T-helper 9 cell (primary cell): ENCODE data around the gene HOXD4.

Experiments used
- DNase-seq: peaks from one replicate; pipeline ENCODE4 v3.0.0-alpha.2; 2020

Gene HOXD4

DNA sequence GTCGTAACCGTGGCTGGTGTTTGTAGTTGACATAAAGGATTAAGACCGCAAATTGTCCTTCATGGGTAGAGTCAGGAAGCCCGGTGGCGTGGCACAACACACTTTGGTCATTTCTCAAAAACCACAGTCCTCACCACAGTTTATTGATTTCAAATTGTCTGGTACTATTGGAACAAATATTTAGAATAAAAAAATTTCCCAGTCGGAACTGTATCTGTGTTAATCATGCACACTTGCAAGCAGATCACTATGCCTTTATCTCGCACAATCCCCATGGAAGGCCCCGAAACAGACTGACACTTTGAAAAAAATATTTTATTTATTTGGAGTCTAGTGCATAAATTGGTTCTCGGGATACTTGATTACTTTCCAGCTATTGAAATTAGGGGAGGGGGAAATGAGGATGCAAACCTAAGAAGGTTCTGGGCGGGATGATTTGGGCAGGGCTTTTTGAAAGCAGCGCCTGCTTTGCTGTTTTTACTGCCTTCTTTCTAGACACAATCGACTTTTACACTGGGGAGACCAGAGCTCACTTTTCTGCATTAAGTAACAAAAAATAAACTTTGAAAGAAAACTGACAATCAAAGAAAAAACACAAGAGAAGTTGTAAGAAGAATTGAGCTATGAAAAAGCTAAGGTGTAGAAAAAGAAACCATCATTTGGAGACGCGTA is 21.7 kb downstream of the HOXD4 start:
- DNase-seq: no peak

DNA sequence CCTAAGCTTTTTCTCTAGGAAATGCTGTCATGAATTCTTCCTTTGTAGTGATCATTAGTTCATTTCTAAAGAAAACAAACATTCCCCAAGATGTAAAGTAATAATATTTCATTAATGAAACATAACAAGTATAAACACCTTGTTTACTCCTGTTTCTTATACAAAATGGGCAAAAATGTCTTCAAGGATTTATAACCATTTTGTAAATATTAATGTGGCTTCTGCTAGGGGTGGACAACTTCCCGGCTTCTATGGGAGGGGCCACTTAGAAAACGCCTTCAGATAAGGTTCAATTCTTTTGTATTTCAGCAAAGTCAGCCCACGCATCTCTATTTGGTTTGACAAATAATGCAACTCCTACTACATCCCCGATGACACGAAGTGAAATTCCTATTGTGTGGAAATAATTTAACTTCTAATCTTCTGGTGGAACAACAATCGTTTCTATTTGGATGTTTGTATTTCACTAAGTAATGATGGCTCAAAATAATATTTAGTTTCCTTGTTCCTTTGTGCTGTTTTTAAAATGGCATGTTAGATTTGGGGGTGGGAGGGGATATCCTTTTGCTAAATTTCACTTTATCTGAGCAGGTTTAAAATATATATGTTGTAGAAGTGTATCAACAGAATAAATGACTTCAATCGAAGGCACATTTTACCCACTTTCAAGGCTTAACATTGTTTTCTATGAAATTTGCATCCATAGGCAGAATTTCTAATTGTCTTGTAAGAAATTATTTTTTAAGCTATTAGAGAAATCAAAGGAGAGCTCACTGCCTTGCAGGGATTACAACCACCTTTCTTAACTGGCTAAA is 22.4 kb downstream of the HOXD4 start:
- DNase-seq: no peak

DNA sequence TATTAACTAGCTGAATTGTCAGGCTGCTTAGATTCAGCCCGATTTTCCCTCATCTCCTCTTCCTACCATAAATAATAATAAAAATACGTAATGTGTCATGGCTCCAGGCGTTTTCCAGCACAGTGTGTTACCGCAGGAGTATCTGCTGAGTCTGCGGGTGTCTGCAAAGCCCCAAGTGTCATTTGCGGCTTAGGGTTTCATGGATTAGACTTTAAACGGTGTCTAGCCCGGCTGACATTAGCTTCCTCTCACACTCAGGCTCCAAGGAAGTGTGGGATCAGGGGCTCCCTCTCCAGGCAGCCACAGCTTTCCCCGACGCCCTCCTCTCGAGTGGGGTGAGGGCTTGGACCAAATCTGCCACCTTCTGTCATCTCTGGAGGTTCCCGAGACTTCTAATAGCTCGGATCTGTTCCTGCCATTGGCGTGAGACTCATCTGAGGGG is 23.1 kb downstream of the HOXD4 start:
- no peak for DNase-seq

DNA sequence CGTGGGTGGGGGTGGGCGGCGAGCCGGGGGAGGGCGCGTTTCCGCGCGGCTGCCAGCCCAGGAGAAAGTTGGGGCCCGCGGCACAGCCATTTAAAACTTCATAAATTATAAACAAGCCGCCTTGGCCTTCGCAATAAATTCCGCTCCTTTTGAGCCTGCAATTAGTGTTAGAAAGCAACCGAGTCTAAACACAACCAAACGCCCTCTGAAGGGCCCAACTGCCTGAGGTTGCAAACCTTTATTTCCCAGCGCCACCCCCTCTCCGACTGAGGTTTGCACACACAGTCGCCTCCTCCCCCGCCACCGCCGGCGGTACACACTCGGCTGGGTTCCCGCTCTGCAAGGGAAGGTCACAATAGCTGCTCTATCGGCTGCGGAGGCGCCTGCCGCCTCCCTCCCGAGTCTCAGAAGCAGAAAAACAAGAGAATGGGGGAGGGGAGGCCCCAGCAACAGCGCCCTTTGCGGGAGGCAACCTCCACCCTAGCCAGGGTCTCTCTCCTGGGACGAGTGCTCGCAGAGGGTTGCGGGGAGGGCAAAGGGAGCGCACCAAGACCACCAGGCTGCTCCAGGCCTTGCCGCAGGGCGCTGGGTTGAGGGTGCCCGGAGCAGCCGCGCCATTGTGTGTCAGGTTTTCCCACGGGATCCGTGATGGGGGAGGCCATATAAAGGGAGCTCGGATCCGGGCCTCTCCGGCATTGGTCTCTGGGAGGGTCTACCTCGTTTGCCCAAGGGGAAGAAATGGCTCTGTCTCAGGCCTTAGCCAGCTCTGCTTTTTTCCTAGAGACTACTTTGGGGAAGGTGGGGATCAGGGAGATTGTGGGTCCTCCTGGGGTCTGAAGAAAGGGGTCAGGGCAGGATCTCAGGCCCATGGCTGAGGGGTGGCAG is 23.7 kb downstream of the HOXD4 start:
- DNase-seq: no peak

DNA sequence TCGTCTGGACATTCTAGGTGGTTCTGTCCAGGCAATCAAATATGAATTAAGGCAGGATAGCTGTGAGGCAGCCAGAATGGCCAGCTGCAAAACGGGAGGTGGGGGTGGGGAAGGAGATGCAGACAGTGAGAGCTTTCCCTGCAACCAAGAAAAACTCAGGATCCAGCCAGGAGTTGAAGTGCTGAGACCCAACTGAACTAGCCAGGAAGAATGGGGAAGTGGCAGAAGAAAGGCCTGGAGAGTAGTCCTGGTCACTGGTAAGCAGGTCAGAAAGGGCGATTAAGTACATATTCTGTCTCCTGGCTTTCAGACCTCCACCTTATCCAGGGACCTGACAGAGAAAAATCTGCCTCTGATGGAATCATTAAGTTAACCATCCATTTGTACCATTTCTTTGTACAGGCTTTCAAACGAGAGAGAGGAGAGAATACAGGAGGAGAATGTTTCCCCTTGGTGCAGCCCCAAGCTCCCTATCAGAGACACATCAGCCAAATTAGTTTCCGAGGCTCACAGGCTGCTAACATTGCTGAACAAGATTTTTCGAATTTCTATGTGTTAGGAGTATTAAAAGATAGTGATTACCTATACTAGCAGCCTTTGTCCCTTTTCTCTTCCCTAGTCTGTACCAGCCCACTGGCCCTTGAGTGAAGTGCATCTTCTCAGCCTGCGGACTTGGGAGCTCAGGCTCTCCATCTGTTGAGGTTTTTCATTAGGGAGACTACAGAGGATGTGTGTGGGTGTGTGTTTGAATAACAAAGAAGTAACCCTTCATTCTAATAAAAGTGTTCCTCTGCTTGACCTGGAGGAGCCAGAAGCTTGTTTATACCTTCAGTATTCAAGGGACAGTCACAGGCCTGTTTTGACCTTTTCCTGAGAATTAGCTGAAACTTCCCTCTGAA is 24.6 kb downstream of the HOXD4 start:
- DNase-seq: no peak

DNA sequence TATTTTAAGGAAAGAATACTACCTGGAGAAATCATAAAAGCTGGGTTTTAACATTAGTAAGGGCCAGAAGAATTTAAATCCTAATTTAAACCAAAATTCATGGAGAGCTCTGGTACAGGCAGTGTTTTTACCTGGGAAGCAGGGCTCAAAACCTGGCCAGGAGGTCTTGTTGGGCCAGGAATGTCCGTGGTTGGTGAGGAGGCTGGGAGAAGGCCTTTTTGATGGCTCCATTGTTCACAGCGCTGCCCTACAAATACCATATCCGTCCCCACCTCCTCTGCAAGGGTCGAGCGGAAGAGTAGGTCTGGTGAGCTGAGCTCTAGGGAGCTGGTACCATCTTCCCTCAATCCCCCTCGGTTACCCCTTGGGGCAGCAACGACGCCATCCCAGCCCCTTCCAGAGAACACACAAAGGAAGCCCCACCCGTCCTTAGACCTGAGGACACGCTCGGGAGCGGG is 26.3 kb downstream of the HOXD4 start:
- no peak for DNase-seq

DNA sequence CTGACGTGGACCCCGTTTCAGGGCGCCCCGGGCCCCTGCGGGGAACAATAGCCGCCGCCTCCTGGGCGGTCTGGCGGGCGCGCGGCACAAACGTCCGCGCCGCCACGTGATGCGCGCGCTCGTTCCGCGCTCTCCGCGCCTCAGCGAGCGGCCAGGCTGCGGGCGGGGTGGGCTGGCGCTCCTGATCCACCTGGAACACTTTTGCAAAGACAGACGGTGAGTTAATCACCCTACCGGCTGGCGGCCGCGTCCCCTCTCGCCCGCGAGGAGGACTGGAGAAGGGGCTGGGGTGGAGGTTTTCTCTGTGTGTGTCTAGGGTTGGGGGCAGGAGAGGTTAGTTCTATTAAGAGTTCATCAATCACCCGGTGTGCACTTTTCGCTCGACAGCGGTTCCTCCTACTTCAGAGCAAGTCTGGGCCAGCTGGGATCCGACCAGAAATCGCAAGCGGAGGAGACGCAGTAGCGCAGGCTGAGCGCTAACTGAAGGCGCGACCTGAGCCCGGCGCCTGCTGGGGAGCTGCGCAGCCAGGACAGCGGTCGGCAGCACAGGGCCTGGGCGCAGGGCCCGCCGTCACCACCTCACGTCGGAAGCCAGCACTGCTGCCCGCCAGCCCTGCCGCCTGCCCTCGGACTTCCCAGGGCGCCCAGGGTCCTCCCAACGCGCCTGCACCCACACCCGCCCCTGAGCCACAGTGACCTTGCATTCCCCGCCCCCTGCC is 26.8 kb downstream of the HOXD4 start:
- no peak for DNase-seq

DNA sequence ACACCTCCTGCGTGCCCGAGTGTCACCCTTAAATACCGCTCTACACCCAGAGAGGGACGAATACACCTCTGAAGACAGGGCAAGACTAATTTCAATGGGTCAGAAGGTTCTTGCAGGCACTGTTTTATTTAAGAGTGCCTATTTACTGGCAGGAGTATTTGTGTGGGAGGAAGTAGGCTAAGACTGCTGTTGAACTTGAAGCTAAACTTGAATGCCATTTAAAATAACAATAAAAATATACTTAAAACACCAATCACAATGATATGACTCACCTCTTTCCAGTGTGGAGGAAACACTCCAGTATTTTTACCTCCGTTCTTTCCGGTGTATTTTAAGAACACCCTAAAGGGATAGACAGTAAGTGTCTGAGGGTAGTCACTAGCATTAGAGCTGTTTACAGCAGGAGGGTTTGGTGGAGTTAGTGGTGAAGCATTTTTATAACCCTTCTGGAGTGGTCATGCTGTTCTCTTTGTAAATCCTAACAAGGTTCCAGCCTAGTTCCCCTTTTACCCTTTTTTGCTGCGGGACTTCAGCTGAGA is 27.5 kb downstream of the HOXD4 start:
- DNase-seq: no peak

DNA sequence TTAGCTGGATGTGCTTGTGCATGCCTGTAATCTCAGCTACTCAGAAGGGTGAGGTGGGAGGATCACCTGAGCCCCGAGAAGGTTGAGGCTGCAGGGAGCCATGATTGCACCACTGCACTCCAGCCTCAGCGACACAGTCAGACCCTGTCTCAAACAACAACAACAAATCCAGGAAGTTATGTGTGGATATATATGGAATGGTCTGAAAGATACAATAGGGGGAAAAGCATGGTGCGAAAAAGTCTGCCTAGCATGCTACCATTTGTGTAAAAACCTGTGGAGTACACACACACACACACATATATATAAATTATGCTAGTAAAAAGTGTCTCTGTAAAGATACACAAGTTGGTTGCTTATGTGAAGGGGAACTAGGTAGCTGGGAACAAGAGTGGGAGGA is 30.2 kb downstream of the HOXD4 start:
- DNase-seq: no peak

DNA sequence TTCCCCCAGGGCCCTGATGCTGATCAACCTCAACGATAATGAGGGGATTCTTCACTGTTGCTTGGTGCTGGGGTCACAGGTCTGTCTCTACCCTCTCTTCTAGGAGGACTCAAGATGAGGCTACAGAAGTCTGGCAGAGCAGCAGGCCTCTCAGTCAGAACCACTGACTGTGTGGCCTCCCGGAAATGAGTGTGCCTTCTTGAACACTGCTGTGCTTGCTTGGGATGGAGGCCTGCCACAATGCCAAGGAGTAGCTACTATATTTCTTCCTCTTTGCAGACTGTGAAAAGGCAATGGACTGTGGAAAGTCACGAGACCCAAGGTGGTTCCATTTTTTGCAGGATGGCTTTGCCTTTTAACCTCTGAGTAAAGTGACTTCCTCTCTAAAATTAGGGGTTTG is 31.3 kb downstream of the HOXD4 start:
- no peak for DNase-seq

DNA sequence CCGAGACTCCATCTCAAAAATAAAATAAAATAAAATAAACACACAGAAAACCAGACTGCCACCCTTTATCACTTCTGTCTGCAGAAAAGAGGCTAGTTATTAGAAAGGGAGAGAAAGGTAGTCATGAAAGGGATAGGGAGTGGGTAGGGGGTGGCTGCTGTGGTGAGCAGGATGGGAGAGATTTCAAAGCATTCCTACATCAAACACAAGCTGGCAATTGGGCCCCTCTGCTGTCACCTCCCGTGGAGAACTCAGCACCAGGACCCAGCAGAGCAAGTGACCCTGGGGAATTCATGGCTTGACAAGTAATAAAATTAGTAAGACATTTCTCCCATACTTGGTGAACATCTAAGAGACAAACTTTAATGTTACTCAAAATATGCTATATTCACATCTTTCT is 33.4 kb downstream of the HOXD4 start:
- no peak for DNase-seq

DNA sequence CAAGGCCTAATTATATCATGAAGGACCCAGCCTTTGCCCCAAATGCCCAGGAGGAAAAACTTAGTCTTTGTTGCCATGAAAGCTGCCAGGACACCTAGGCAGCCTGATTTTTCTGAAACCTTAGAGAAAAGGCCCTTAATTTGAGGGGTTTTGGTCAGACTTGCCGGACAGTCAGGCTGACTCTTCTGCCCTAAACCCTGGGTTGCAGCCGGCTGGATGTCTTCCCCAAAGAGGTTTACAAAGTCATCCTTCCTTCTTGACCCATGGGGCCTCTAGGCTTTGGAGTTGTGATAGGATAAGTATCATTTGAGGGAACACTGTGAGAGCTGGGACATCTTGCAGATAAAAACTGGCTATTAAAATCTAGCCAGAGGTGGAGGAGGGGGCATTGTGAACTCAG is 34.7 kb downstream of the HOXD4 start:
- no peak for DNase-seq

DNA sequence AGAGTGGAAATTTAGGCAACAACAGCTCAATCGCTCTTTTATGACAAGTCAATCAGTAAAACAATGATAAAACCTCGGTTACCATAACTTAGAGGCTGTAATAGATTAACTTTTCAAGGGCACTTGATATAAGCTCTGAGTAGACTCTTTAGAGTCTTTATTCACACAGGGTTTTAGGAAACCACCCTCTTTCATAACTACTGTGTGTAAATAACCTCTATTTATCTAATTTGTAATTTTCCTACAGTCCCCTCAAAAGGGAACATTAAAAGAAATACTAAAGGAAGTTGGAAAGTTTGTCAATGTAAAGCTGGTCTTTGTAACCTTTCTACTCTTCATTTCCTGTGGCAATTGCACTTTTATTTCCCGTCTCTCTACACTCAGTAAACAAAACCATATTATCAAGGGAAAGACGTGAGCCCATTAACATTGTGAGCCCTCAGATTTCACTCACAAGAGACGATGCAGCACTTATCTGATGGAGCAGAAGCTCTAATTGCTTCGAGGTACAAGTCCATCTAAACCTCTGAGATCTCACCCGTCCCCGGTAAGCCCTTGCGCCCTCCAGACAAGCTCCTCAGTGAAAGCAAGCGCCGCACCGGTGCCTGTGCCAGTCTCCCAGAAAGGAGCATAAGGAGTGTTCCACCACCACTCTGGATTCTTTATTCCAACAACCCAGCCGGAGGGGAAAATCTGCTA is 36.0 kb downstream of the HOXD4 start:
- no peak for DNase-seq

DNA sequence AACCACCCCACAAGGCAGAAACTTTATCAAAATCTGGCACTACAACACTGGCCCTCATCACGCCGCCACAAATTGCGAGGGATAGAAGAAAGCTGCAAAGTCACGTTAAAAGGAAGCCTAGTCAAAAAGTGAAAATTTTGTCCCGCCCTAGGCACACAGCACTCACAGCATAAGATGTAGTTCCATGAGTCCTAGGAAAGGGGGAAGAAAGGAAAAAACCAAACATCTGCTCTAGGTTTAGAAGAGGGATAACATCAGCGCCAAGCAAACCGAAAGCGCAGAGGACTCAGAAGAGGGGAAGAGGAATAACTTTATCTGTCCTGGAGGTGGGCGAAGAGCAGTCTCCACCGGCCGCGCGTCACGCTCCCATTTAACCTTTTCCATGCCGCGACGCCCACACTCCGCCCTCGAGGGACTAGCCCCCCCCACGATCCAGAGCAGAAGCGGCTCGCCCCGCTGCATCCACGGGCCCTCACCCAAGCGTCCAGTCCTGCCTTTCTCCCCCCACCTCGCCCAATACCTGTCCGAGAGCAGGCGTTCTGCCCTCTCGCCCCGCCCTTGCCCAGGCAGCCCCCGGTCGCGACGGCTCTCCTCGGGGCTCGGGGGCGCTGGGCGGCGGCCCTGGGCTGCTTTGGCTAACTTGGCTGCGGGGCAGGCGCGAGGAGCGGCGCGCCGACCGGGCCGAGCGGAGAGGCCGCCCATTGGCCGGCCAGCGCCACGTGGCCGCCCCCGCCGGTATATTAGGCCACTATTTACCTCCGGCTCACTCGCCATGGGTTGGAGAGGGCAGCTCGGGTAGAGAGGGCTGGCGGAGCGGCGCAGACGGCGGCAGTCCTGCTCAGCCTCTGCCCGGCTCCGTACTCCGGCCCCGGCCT is 36.8 kb downstream of the HOXD4 start, which contains the start of gene HOXD1:
TSS of gene HOXD1 (plus strand) at position 770 of the 875 bp plus-strand sequence. CDS start 134 bp downstream, outside the sequence.
- DNase-seq: no peak

DNA sequence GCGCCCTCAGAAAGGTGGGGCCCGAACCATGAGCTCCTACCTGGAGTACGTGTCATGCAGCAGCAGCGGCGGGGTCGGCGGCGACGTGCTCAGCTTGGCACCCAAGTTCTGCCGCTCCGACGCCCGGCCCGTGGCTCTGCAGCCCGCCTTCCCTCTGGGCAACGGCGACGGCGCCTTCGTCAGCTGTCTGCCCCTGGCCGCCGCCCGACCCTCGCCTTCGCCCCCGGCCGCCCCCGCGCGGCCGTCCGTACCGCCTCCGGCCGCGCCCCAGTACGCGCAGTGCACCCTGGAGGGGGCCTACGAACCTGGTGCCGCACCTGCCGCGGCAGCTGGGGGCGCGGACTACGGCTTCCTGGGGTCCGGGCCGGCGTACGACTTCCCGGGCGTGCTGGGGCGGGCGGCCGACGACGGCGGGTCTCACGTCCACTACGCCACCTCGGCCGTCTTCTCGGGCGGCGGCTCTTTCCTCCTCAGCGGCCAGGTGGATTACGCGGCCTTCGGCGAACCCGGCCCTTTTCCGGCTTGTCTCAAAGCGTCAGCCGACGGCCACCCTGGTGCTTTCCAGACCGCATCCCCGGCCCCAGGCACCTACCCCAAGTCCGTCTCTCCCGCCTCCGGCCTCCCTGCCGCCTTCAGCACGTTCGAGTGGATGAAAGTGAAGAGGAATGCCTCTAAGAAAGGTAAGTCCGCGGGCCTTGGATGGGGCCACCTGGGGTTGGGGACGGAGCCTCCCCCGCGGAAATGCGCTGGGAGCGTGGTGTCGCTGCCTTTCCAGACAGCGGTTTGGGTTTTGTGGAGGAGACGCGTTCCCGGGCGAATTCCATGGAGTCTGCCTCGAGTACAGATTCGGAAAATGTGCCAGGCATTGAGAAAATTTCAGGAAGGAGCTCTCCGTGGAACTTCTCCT is 37.7 kb downstream of the HOXD4 start:
- DNase-seq: no peak

DNA sequence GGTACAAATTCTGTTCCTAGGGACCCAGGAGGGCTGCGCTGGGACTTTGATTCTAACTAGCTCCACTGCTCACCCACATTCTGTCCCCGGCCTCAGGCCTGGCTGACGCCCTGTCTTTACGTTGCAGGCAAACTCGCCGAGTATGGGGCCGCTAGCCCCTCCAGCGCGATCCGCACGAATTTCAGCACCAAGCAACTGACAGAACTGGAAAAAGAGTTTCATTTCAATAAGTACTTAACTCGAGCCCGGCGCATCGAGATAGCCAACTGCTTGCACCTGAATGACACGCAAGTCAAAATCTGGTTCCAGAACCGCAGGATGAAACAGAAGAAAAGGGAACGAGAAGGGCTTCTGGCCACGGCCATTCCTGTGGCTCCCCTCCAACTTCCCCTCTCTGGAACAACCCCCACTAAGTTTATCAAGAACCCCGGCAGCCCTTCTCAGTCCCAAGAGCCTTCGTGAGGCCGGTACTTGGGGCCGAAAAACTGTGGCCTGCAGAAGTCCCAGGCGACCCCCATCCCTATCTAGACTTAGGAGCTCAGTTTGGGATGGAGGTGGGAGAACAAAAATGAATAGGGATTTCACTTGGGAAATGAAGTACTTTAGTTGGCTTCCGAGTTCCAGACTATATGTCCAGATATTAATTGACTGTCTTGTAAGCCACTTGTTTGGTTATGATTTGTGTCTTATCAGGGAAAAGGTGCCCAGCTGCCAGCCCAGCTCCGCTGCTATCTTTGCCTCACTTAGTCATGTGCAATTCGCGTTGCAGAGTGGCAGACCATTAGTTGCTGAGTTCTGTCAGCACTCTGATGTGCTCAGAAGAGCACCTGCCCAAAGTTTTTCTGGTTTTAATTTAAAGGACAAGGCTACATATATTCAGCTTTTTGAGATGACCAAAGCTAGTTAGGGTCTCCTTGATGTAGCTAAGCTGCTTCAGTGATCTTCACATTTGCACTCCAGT is 38.6 kb downstream of the HOXD4 start:
- no peak for DNase-seq

DNA sequence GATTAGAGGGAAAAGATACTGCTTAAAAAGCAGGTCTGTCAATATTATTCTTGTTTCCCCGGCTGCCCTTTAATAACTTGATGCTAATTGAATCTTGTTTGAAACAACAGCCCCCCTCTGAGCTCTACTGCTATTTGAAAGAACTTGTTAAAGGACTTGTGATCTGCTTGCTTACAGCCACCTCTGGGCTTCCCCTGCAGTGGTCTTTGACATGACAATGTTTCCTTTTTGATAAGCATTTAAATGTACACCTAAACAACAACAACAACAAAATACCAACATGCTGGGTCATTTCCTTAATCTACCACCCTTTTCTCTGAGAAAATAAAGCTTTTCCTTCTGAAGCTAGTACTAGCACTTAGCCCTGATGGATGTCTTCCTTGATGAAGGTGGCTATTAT is 41.0 kb downstream of the HOXD4 start:
- DNase-seq: no peak
